Bronchial epithelial cell (primary cell): ENCODE data around the gene KLHDC4. TPM values are rescaled to one million over a fixed set of nuclear protein-coding genes. Genes with fewer than 3 reads are reported as not detected.

Source experiments
- DNase-seq: peaks from one replicate; pipeline ENCODE4 v3.0.0-alpha.2; 2010; ENCODE audit warnings: low read depth
- FAIRE-seq: peaks from 2 replicates; lab custom pipeline; 2011; peaks lifted over from hg19 to GRCh38; lab: Jason Lieb, UNC
- H3K27me3 ChIP-seq: 2 replicates; pipeline ENCODE4 v1.5.1; 2011; ENCODE audit warnings: low read length; ENCODE audit not compliant: control insufficient read depth, insufficient read depth
- H3K36me3 ChIP-seq: 2 replicates; pipeline ENCODE4 v1.5.1; 2011; ENCODE audit warnings: low read length; ENCODE audit not compliant: control insufficient read depth, insufficient read depth
- H3K4me3 ChIP-seq: 2 replicates; pipeline ENCODE4 v1.5.1; 2011; ENCODE audit warnings: mild to moderate bottlenecking, low read depth, low read length, control low read depth
- CTCF ChIP-seq: IDR thresholded peaks from 2 replicates; pipeline ENCODE4 v1.5.1; 2011; ENCODE audit warnings: mild to moderate bottlenecking, moderate library complexity, low read length, control low read depth, inconsistent platforms; ENCODE audit not compliant: insufficient read depth, severe bottlenecking
- total RNA-seq: library from RNA; depleted of rRNA; stranded (reverse); fragments of >200 nt; gene quantifications from 2 replicates; pipeline ENCODE4 v1.2.1, GENCODE V29; 2014

The KLHDC4 gene
- total RNA-seq, 1 donor from 2014 or later: 30.8 TPM

- TF ChIP-seq CTCF: no peak
- DNase-seq: no peak
- Histone ChIP-seq H3K27me3 (no peaks in the 10 kb centered on the region), H3K36me3 (no peaks in the 10 kb centered on the region), H3K4me3 (no peak overlapping the region)
- FAIRE-seq: no peak
These were observed 78.5 kb downstream of the KLHDC4 start for GRCh38 chr16:87687126-87687910.

DNA sequence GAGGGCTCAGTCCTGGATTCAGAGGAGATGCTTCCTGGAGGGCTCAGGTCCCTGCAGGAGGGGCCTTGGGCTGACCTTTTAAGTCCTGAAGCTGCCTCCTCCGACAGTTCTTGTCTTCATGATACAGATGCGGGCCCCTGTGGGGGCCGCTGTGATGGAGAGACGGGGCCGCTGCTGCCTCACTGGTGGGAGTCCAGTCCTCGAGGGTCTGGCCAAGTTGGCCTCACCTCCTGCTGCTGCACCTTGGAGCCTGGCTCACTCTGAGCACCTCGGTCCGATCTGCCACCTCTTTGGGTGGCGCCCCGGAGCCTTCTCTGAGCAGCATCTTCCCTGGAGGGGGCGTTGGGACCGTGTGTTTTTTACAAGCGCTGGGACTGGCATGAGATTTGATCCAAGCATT is 79.1 kb downstream of the KLHDC4 start:
- no peak for DNase-seq
- H3K36me3 ChIP-seq: no peaks in the 10 kb centered on the region
- H3K27me3 ChIP-seq: no peaks in the 10 kb centered on the region
- TF ChIP-seq CTCF: no peak
- no peak for FAIRE-seq
- no peak overlapping the region for H3K4me3 ChIP-seq

GRCh38 chr16:87685766-87686165 is 80.0 kb downstream of the KLHDC4 start:
- no peak for TF ChIP-seq CTCF
- H3K4me3 ChIP-seq: no peak overlapping the region
- DNase-seq: no peak
- no peak for FAIRE-seq
- H3K36me3 ChIP-seq: no peaks in the 10 kb centered on the region
- H3K27me3 ChIP-seq: no peaks in the 10 kb centered on the region

DNA sequence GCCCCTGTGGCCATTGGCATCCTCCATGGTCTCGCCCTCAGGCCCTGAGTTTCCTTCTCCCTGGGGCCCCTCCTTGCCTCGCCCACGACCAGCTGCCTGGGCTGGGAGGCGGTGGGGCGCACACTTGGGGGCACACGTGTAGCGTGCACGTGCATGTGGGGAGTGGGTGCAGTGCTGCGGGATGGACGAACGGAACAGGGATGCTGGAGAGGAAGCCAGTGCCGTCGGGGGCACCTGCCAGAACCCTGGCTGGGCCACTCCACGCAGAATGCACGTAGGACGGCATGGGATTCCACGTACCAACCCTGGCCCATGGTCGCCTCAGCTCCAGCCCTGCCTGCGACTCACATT is 80.4 kb downstream of the KLHDC4 start:
- H3K27me3 ChIP-seq: no peaks in the 10 kb centered on the region
- H3K4me3 ChIP-seq: no peak overlapping the region
- FAIRE-seq (no peak), DNase-seq (no peak)
- H3K36me3 ChIP-seq: no peaks in the 10 kb centered on the region
- TF ChIP-seq CTCF: no peak

DNA sequence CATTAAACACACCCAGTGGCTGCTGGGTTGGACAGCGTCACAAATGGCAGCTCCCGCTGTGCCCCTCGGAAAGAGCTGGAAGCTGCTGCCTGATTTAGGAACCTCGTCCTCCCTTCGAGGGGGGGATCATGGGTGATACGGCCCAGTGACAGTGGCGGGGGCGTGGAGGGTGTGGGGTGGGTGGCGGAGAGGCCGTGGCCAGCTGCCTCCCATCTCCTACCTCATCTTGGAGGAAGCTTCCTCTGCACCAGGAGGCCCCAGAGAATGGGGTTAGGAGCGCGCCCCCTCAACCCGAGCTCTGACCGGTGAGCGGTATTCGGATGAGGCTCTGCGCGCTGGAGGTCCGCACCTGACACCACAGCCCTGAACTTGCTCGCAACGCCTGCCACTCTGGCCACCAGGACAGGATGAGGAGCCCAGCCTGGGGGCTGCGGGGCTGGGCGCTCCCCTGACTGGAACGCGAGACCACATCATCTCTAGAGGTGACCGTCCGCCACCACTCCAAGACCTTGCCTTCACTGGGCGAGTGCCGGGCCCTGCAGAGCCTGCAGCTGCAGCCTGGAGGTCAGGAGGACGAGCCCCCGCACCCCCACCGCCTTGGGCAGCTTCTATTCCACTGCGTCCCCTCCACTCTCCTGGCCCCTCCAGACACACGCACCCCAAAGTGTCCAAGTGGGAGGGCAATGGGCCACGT is 80.9 kb downstream of the KLHDC4 start:
- no peaks in the 10 kb centered on the region for H3K27me3 ChIP-seq
- FAIRE-seq: no peak
- no peaks in the 10 kb centered on the region for H3K36me3 ChIP-seq

More for the DNA sequence above, 80.9 kb downstream of the KLHDC4 start:
- no peak overlapping the region for H3K4me3 ChIP-seq
- no peak for TF ChIP-seq CTCF
- no peak for DNase-seq
